GM12873 (cell line): ENCODE data around the gene SCYL1.

Experiments
- TF ChIP-seq, protein P1 (sequence below): IDR thresholded peaks from 2 replicates; pipeline ENCODE4 v1.5.1; 2012; ENCODE audit warnings: low read depth, mild to moderate bottlenecking, moderate library complexity, low read length, control low read depth; ENCODE audit not compliant: insufficient read depth; ENCODE audit errors: missing control alignments

The SCYL1 gene

GRCh38 chr11:65497141-65498041 is 27.5 kb upstream of the SCYL1 start:
- TF ChIP-seq, protein P1, sequence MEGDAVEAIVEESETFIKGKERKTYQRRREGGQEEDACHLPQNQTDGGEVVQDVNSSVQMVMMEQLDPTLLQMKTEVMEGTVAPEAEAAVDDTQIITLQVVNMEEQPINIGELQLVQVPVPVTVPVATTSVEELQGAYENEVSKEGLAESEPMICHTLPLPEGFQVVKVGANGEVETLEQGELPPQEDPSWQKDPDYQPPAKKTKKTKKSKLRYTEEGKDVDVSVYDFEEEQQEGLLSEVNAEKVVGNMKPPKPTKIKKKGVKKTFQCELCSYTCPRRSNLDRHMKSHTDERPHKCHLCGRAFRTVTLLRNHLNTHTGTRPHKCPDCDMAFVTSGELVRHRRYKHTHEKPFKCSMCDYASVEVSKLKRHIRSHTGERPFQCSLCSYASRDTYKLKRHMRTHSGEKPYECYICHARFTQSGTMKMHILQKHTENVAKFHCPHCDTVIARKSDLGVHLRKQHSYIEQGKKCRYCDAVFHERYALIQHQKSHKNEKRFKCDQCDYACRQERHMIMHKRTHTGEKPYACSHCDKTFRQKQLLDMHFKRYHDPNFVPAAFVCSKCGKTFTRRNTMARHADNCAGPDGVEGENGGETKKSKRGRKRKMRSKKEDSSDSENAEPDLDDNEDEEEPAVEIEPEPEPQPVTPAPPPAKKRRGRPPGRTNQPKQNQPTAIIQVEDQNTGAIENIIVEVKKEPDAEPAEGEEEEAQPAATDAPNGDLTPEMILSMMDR = no peak

DNA sequence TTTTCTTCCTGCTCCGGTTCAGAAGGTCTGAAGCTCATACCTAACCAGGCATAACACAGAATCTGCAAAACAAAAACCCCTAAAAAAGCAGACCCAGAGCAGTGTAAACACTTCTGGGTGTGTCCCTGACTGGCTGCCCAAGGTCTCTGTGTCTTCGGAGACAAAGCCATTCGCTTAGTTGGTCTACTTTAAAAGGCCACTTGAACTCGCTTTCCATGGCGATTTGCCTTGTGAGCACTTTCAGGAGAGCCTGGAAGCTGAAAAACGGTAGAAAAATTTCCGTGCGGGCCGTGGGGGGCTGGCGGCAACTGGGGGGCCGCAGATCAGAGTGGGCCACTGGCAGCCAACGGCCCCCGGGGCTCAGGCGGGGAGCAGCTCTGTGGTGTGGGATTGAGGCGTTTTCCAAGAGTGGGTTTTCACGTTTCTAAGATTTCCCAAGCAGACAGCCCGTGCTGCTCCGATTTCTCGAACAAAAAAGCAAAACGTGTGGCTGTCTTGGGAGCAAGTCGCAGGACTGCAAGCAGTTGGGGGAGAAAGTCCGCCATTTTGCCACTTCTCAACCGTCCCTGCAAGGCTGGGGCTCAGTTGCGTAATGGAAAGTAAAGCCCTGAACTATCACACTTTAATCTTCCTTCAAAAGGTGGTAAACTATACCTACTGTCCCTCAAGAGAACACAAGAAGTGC is 26.7 kb upstream of the SCYL1 start:
- TF ChIP-seq, protein P1 = no peak

GRCh38 chr11:65498727-65498976 is 26.2 kb upstream of the SCYL1 start:
- TF ChIP-seq, protein P1 = no peak

DNA sequence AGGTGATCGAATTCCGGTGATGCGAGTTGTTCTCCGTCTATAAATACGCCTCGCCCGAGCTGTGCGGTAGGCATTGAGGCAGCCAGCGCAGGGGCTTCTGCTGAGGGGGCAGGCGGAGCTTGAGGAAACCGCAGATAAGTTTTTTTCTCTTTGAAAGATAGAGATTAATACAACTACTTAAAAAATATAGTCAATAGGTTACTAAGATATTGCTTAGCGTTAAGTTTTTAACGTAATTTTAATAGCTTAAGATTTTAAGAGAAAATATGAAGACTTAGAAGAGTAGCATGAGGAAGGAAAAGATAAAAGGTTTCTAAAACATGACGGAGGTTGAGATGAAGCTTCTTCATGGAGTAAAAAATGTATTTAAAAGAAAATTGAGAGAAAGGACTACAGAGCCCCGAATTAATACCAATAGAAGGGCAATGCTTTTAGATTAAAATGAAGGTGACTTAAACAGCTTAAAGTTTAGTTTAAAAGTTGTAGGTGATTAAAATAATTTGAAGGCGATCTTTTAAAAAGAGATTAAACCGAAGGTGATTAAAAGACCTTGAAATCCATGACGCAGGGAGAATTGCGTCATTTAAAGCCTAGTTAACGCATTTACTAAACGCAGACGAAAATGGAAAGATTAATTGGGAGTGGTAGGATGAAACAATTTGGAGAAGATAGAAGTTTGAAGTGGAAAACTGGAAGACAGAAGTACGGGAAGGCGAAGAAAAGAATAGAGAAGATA is 25.7 kb upstream of the SCYL1 start, which contains the start of gene MALAT1:
MALAT1 (plus strand) TSS at position 69 of the 736 bp plus-strand sequence.
- TF ChIP-seq, protein P1 = no peak

DNA sequence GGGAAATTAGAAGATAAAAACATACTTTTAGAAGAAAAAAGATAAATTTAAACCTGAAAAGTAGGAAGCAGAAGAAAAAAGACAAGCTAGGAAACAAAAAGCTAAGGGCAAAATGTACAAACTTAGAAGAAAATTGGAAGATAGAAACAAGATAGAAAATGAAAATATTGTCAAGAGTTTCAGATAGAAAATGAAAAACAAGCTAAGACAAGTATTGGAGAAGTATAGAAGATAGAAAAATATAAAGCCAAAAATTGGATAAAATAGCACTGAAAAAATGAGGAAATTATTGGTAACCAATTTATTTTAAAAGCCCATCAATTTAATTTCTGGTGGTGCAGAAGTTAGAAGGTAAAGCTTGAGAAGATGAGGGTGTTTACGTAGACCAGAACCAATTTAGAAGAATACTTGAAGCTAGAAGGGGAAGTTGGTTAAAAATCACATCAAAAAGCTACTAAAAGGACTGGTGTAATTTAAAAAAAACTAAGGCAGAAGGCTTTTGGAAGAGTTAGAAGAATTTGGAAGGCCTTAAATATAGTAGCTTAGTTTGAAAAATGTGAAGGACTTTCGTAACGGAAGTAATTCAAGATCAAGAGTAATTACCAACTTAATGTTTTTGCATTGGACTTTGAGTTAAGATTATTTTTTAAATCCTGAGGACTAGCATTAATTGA is 25.0 kb upstream of the SCYL1 start:
- TF ChIP-seq, protein P1 = no peak

DNA sequence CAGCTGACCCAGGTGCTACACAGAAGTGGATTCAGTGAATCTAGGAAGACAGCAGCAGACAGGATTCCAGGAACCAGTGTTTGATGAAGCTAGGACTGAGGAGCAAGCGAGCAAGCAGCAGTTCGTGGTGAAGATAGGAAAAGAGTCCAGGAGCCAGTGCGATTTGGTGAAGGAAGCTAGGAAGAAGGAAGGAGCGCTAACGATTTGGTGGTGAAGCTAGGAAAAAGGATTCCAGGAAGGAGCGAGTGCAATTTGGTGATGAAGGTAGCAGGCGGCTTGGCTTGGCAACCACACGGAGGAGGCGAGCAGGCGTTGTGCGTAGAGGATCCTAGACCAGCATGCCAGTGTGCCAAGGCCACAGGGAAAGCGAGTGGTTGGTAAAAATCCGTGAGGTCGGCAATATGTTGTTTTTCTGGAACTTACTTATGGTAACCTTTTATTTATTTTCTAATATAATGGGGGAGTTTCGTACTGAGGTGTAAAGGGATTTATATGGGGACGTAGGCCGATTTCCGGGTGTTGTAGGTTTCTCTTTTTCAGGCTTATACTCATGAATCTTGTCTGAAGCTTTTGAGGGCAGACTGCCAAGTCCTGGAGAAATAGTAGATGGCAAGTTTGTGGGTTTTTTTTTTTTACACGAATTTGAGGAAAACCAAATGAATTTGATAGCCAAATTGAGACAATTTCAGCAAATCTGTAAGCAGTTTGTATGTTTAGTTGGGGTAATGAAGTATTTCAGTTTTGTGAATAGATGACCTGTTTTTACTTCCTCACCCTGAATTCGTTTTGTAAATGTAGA is 24.3 kb upstream of the SCYL1 start:
- TF ChIP-seq, protein P1 = no peak

DNA sequence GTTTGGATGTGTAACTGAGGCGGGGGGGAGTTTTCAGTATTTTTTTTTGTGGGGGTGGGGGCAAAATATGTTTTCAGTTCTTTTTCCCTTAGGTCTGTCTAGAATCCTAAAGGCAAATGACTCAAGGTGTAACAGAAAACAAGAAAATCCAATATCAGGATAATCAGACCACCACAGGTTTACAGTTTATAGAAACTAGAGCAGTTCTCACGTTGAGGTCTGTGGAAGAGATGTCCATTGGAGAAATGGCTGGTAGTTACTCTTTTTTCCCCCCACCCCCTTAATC is 23.8 kb upstream of the SCYL1 start:
- TF ChIP-seq, protein P1 = no peak
